Stimulated activated CD4-positive, alpha-beta T cell treated with anti-CD3 and anti-CD28 coated beads, Interleukin-4, amount 100 ng/mL, for 48 hours (primary cell): ENCODE results near the gene IGSF5.
"Not testable (repeated sequence)": the region's sequence is repeated elsewhere in the genome, so short reads cannot be mapped to it uniquely, and the experiment has no call there.

ENCODE experiments used
- DNase-seq, 2 donors: peaks; one replicate each; pipeline ENCODE4 v3.0.0-alpha.2; 2020; ENCODE audit warnings: low read depth in 2 of 2

The IGSF5 gene

DNA sequence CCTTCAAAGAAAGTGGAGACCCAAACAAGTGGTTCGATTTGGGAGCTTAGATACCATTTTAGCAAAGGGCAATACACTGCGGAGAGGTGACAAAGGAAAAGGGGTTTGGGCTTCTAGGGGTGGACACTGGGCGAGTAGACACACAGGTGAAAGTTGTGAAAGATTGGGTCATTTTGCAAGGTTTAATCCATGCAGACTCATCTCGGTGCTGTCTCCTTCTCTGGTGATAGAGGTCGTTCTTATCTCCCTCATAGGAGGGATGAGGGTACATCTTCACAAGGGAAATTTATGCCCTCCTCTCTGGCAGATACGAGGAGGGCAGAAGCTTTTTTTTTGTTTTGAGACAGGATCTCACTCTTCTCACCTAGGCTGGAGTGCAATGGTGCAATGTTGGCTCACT is 6.4 kb upstream of the IGSF5 start:
- no peak for DNase-seq

DNA sequence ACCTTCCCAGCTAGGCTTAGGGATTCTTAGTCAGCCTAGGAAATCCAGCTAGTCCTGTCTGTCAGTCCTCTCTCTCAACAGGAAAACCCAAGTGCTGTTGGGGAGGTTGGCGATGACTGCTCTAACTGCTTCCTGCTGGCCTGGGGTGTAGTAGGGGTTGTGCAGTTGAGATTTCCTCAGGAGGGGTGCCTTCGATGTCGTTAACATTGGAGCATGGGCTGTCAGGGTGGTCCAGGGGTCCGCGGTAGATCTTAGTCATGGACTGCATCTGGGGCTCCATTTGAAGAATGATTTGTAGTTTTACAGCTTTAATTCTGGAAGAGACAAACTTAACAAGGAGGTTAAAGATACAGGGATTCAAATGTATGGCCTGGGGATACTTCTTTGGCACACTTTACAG is 5.5 kb upstream of the IGSF5 start:
- DNase-seq = not testable (repeated sequence)

DNA sequence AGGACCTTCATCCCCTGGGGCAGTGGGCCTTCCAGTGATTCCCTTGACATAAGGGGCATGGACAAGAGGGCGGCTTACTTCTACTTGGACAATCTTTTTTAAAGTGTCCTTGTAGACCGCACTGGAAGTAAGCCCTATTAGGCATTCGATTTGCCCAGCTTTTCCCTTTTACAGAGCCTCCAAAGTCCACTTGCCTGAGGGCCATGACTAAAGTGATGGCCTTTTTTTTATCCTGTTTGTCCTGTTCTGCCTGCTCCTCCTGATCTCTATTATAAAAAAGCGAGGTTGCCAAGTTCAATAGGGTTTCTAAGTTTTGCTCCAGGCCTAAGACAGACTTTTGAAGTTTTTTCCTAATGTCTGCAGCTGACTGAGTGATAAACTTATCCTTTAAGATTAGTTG is 2.4 kb upstream of the IGSF5 start:
- not testable (repeated sequence) for DNase-seq

DNA sequence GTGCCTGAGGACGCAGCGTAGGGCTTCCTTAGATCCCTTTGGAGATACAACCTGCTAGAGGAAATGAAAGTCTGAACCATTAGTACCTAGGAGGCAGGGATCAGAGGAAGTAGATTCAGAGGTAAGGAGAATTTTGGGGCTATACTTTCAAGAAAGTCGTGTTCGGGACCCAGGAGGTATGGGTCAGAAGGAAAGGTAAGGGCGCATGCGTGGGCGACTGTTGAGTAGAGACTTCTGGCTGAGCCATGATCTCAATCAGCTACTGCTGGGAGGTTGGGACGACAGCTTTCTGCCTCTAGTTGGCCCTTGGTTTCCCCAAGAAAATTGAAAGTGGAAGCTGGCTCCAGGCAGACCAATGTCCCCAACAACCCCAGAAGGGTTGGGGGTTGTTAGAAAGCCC is 349 bp downstream of the IGSF5 start:
- DNase-seq = not testable (repeated sequence)

DNA sequence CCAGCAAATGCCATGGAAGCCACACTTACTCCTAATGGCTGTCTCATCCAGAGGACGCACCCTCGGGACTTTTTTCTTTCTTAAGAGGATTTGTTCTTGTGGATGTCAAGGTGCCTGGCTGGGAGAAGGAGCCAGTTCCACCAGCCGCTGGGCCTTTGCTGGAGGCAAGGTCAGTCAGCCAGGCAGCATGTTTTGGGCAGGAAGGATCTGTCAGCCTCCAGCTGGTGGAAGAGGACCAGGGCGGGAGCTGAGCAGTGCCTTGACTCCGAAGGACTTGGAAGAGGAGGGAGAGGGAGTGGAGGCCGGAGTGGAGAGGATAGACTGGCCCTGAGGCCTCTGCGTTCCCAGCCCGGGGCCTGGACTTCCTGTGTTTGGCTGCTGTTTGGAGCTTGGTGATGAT is 5.7 kb downstream of the IGSF5 start:
- DNase-seq = no peak

DNA sequence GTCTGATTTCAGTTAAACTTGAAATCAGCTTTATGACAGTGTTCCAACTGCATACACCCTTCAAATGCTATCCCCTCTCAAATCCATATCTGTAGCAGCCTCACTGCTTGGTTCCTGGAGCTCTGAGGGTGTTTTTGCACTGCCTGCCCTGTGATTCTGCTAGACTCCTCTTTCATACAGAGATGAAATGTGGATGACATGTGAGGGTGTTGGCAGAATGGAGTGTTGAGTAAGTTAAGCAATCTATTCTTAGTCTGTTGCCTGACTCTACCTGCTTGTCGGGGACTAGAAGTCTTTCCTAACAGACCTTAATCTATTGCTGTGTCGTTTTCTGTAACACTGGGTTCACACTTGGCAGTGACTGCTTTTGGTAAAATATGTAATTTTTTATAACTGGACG is 9.8 kb downstream of the IGSF5 start:
- no peak for DNase-seq

DNA sequence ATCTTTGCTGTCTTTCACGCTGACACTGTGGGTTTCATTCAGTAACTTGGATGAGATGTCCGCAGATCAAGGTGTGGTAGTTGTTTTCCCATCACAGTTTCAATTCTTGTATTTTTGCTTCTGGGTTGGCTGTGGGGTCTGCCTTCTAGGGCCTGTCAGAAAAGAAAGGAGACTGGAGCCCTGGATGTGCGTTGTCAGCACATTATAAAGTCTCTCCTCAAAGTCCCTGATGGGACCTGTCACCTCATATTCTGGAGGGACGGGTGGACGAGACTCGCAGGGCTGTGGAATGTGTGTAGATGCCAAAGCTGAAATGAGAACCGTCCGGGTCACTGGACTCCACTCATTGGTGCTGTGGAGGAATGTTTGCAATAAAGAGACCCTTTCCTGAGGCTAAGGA is 11.3 kb downstream of the IGSF5 start:
- DNase-seq = no peak

DNA sequence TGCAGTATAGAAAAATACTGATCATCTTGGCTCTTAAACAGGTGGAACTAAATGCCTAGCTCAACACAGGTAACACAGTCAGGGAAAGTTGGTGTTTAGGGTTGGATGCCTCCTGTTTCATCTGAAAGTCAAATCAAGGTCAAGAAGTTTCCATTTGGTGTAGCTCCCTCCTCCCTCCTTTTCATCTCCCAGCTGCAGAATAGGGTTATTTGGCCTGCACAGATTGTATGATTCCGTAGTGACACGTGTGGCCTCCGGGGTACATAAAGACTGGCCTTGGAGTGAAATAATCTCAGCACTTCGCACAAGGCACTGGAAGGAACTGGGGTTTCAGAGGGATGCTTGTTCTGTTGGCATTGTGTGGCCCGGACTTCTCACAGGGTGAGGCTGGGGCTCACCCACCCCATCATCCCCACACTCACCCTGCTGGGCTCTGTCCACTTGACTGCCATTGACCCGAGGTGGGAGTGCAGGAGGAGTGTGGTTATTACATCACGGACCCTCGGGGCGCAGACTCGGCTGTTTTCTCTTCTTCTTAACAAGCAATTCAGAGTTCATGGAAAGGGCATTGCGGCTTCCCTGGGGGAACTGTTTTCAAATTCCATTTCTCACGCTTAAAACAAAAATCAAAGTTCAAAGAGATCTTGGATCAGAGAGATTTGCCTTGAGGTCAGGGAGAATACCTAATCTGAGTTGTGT is 18.4 kb downstream of the IGSF5 start:
- no peak for DNase-seq

DNA sequence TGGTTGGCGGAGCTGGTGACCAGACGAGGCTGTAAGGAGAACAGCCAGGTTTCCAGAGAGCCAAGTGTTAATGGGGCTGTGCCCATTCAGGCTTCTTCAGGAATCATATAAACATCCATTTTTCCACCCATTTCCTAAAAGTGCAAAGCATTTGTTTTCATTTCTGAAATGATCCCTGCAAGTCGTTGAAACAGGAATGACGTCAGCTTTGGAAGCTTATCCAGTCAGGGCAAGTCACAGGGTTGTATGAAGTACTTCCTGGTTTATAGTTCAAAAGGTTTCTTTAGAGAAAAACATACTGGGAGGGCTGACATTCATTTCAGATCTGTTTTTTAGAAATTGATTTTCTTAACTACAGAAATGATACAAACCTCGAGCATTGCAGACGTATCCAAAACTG is 29.2 kb downstream of the IGSF5 start:
- no peak for DNase-seq

DNA sequence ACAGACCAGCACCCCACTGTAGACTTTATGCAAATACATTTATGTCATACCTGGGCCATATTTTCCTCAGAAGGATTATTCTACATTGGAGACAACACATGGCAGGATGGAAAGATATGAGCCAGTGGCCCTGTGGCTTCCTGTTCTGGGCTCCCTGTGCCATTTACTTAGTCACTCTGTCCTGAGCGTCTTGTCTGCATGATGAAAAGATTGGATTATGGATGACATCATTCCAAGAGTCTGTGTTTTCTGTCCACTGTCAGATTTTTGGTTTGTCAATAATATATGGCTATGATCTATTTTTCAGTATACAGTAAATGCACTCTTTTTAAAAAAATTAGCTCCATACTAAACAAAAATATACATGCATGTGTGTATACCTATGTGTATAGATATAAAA is 30.8 kb downstream of the IGSF5 start:
- no peak for DNase-seq

DNA sequence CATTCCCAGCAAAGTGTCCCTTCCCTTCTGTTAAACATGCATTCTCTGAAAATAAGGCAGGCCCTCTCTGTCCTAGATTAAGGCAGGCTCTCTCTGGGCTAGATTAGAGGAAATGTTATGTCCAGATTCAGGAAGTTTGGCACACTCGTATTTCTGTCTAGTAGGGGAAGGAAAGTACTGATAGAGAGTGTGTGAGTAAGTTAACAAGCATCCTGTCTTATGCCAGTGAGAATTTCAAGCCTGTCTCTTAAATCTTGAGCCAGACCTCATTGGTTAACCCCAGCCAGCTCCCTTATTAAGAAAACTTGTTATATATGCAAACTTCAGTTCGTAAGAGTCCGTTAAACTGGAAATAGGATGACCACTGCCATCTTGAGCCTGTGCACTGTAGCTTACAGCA is 31.6 kb downstream of the IGSF5 start:
- DNase-seq = no peak

DNA sequence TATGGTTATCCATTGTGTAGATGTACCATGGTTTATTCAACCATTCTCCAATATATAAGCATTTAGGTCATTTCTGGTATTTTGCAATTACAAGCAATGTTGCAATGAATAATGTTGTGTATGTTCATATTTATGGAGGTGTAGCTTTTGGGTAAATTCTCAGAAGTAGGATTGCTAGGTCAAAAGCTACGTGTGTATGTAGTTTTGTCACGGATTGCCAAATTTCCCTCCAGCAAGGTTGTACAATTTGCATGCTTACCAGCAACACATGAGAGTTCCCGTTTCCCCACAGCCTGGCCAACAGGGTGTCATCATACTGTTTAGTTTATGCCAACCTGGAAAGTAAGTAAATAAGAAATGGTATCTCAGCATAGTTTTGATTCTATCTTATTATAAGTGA is 36.3 kb downstream of the IGSF5 start:
- DNase-seq = no peak

DNA sequence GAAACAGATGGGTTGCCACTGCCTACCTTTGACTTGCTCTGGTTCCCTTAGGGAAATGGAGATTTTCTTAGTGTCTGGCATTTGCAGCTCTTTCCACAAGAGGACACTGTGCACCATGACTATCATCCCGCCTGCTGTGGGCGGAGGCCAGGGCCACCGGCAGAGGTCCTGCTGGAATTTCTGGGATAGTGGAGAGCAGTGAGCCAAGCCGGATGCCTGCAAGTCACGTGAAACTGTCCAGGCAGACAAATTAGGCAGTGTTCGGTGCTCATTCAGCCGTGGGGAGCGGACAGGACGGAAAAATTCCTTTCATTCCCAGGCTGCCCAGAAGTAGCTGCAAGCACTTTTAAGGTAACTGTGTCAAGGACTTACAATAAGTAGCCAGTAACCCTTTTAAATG is 43.4 kb downstream of the IGSF5 start:
- no peak for DNase-seq

DNA sequence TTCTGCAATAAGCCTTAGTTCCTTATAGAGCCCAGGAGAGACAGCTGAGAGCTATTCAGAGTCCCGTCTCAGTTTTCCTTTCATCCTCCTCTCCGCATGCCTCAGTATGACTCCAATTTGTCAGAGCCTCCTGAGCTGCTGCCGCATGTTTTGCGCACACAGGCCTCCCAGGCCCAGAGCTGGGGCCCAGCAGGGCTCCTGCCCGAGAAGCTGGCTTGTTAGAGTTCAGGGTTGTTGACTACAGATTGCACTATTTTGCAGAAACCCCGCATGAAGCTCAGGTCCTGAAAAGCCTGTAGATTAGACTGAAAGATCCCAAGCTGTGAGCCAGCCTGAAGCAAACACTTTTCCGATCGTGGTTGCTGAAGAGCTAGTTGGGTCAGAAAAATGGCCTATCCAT is 51.5 kb downstream of the IGSF5 start:
- DNase-seq = no peak

DNA sequence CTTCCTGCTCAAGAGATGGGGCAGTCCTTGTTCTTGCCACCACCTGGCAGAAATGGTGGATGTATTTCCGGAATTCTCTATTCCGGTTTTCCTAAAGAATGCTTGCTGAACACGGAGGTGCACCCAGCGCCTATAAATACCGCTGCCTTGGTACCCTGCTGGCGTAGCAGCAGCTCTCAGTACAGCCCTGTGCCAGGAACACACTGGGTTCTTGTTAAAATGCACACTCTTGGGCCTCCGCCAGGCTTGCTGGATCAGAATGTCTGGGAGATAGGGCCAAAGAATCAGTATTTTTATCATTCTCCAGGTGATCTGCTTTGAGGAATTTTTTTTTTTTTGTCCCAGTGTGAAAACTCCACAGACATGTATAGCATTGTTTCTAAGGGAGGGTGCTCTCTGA is 54.2 kb downstream of the IGSF5 start:
- DNase-seq = no peak

DNA sequence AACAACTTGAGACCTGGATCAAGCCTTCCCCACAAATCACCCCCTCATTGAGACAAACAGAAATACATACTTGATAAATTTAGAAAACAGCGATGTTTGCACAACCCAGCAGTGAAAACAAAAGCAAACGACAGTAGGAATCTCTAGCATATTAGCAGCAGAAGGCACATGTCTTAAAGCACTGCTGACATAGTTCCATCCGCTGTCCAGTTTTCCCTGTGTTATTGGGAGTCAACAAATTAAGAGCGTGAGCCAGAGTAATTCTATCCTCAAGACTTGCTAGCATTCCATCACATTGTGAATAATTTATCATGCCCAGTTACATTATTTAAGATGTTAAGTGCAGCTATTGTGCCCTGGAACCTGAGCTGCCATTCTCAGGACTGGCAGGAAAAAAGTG is 55.3 kb downstream of the IGSF5 start:
- no peak for DNase-seq

DNA sequence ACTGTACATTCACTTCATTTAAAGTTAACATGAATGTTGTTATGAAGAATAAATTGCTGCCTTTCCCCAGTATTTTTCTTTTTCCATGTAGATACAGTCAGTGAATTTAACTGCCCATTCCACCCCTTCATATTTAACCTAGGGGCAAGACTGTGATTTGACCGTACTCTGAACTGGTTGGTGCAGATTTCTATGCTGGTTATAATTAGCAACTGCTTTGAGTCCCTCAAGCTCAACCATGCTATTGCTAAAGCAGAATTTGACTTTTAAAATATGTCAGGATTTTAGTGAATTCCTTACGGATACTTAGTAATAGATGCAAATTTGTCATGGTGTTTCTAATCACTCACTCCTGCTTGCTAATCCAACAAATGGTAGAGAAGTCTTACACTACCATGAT is 57.2 kb downstream of the IGSF5 start:
- no peak for DNase-seq

DNA sequence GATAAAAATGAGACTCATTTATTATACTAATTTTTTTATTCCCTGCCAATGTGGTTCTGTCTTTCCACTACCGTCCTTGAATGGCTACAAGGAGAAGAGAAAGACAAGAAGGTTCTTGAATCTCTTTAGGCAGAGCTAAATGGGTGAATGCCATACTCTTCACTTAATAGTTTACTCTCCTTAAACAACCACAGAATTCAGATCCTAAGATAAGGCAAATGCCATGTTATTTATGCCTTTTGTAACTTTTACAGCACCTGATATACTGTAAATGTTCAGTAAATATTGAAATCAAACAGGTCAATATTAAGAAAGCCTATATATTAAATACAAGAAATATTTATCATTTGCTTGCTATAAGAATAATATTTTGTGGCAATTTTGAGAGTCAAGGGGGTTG is 58.4 kb downstream of the IGSF5 start:
- DNase-seq = no peak

DNA sequence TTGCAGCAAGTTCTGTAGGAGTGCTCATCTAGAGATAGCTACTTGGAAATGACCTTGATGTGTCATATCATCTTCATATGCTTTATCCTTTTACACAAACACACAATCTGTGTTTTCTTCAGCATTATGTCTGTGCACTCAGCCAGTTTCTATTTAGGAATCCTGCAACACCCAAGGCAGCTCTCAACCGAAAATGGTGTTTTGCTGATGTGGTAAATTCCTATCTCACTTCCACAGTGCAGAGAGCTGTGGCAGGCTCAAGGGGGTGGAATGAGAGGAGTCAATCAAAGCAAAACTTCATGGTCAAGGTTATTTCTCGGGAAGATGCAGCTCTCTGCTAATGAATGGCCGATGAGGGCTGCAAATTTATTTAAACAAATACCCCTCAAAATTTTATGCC is 59.3 kb downstream of the IGSF5 start:
- DNase-seq = no peak

DNA sequence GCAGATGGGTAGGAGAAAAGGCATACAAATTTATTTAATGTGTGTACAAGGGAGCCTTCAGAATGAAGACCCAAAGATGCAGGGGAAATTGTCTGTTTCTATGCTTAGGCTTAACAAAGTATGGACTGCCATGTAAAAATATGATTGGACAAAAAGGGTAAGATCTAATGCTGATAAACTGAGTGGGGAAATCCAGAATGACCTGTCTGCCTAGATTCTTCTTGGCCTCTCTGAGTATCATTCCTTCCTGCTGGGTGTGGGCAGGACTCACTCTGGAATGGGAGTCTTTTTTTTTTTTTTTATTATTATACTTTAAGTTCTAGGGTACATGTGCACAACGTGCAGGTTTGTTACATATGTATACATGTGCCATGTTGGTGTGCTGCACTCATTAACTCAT is 61.0 kb downstream of the IGSF5 start:
- DNase-seq = no peak

DNA sequence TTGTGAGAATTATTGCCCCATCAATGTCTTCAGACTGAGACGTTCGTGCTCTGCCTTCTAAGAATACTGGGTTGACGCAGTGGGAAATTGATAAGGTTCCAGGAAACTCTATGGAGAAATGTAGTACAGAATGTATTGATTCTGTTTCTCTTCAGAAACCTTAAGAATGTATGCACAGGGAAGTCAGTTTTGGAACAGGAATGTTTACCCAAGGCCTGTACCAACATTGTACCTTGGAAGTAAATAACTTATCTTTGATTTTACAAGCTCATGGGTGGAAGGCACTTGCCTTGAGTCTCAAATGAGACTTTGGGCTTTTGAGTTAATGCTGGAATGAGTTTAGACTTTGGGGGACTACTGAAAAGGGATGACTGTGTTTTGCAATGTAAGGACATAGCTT is 62.8 kb downstream of the IGSF5 start:
- DNase-seq = no peak

DNA sequence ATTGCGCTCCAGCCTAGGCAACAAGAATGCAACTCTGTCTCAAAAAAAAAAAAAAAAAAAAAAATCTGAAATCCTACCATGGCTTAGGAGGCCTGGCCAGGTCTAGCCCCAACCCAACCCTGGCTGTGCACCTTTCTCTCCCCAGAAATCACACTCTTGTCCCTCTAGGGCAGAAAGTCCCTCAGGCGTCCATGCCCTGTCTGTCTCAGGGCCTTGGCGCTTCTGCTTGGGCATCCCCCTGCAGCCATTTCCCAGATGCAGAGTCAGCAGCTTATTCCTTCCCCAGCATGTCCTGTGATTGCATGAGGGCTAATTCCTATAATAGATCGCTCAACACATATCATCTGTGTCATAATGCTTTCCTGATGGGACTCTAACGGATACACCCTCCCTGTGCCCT is 65.0 kb downstream of the IGSF5 start:
- DNase-seq = no peak

DNA sequence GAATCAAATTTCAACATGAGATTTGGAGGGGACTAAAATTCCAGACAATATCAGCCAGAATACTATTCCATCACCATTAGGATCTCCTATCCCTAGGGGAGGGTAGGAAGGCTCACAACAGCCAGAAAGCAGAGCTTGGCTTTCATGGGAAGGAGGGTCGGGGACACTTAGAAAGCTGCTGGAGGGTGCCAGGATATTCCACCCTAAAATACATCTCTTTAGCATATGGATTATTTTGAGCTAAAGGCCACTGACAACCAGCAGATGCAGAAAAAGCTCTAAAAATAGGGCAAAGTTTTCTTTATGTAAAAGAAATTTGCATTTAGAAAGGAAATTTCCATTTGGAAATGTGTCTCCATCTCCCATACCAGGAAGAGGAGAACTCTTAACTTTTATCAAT is 68.0 kb downstream of the IGSF5 start:
- DNase-seq = no peak

DNA sequence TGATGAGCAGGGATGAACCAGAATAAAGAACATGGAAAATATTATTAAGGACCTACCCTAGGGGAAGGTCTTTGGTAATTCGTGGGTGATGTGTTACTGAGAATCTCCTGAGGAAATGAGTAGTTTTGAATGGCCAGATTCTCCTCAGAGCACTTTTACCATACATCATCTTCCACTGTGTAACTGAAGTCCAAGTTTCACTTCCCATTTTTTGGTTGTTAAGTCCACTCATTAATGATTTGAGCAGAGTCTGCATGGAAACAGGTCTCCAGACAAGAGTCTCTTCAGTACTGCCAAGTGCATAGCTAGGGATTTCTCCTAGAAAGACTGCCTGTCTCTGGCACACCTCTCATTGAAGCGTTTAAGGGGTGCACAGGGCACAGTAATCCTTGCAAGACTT is 73.6 kb downstream of the IGSF5 start:
- no peak for DNase-seq

DNA sequence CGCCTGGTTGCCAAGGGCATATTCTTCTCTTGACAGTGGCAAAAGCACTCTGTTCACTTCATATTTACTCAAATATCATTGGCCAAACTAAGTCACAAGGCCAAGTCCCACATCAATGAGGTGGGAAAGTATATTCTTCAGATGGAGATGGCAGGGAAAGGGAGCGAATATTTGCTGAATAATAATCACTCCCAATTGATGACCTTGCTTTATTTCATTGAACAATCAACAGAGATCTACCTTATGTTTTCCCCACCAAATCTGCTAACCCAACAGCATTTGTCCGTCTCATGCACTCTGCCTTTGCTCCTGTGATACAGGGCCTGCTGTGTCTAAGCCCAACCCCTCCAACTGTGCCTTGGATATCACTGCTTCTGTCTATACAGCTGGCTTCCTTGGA is 77.1 kb downstream of the IGSF5 start:
- DNase-seq = no peak
